ENCODE data around the gene TSEN54.

DNA sequence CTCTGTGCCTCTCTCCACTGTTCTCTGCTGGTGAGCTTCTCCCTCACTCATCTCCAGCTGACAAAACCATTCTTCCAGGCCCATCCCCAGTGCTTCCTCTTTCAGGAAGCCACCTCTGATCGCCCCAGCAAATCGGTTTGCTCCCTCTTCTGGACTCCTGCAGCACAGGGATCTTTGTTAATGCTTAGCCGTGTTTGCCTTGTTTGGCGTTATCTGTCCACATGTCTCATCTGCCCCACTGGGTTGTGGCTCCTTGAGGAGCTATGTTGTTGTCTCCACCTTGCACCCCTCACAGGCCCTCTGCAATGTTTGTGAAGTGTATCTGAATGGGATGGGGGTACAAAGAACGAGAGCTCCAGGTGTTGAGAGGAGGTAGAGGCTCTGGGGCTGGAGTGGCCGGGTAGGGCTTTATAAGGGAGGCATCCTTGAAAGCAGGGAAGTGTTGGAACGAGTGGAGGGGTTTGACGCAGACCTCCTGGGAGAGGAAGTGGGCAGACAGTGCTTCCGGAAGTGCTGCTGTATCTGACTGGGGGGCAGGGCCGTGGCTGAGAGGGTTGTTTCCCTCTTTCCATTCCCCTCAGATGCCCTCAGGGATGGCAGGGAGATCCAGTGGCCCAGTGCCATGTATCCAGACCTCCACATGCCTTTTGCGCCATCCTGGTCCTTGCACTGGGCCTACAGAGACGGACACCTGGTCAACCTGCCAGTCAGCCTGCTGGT is 28.8 kb upstream of the TSEN54 start:
- TF ChIP-seq, protein P1, sequence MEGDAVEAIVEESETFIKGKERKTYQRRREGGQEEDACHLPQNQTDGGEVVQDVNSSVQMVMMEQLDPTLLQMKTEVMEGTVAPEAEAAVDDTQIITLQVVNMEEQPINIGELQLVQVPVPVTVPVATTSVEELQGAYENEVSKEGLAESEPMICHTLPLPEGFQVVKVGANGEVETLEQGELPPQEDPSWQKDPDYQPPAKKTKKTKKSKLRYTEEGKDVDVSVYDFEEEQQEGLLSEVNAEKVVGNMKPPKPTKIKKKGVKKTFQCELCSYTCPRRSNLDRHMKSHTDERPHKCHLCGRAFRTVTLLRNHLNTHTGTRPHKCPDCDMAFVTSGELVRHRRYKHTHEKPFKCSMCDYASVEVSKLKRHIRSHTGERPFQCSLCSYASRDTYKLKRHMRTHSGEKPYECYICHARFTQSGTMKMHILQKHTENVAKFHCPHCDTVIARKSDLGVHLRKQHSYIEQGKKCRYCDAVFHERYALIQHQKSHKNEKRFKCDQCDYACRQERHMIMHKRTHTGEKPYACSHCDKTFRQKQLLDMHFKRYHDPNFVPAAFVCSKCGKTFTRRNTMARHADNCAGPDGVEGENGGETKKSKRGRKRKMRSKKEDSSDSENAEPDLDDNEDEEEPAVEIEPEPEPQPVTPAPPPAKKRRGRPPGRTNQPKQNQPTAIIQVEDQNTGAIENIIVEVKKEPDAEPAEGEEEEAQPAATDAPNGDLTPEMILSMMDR (IDR thresholded peaks at IDR 0.05): no peak
- TF ChIP-seq EZH2phosphoT487 (IDR thresholded peaks at IDR 0.05; ENCODE audit: borderline replicate concordance, low read depth): no peak
- TF ChIP-seq, protein P2, sequence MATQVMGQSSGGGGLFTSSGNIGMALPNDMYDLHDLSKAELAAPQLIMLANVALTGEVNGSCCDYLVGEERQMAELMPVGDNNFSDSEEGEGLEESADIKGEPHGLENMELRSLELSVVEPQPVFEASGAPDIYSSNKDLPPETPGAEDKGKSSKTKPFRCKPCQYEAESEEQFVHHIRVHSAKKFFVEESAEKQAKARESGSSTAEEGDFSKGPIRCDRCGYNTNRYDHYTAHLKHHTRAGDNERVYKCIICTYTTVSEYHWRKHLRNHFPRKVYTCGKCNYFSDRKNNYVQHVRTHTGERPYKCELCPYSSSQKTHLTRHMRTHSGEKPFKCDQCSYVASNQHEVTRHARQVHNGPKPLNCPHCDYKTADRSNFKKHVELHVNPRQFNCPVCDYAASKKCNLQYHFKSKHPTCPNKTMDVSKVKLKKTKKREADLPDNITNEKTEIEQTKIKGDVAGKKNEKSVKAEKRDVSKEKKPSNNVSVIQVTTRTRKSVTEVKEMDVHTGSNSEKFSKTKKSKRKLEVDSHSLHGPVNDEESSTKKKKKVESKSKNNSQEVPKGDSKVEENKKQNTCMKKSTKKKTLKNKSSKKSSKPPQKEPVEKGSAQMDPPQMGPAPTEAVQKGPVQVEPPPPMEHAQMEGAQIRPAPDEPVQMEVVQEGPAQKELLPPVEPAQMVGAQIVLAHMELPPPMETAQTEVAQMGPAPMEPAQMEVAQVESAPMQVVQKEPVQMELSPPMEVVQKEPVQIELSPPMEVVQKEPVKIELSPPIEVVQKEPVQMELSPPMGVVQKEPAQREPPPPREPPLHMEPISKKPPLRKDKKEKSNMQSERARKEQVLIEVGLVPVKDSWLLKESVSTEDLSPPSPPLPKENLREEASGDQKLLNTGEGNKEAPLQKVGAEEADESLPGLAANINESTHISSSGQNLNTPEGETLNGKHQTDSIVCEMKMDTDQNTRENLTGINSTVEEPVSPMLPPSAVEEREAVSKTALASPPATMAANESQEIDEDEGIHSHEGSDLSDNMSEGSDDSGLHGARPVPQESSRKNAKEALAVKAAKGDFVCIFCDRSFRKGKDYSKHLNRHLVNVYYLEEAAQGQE (IDR thresholded peaks at IDR 0.05; ENCODE audit: low read depth, low read length): no peak
- TF ChIP-seq, protein P3, sequence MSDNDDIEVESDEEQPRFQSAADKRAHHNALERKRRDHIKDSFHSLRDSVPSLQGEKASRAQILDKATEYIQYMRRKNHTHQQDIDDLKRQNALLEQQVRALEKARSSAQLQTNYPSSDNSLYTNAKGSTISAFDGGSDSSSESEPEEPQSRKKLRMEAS (IDR thresholded peaks at IDR 0.05; ENCODE audit: low read depth): no peak
- TF ChIP-seq SIN3A (IDR thresholded peaks at IDR 0.05; ENCODE audit: borderline replicate concordance, low read depth, low read length): no peak
